Embryonic facial prominence (tissue), 1 donor: ENCODE data around the gene PPM1E.
"Not testable (repeated sequence)": the region's sequence is repeated elsewhere in the genome, so short reads cannot be mapped to it uniquely, and the experiment has no call there.

ENCODE experiments used
- DNase-seq: peaks from one replicate; pipeline ENCODE4 v3.0.0-alpha.2; 2016; ENCODE audit errors: extremely low spot score

PPM1E gene

DNA sequence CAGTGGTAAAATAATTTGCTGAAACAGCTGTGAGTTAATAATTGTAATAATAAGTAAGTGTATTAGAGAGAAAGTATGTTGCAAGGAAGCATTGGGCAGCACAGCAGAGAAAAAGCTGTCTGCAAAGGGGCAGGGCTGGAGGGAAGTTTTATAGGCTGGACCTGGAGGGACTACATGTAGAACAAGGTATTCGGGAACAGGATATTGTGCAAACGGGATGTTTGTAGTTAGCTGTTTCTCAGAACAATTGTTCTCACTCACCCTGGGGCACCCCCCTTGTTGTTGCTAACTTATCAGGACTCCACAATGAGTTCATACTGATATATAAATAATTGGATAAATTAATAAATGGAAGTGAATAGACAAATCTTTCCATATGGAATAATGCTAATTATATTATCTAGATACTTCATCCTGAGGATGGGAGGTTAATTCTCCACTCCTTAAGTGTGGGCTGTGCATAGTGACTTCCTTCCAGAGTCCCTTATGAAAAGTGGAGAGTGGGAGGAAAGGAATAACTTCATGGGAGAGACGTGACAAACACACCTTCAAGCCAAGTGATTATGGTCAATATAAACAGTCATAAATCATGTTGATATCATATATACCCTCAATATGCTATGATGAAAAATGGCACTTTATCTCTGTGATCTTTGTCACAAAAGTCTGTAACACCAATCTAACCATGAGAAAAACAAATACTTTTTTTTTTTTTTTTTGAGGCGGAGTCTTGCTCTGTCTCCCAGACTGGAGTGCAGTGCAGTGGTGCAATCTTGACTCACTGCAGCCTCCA lies 85.4 kb downstream of the PPM1E start:
- no peak for DNase-seq

DNA sequence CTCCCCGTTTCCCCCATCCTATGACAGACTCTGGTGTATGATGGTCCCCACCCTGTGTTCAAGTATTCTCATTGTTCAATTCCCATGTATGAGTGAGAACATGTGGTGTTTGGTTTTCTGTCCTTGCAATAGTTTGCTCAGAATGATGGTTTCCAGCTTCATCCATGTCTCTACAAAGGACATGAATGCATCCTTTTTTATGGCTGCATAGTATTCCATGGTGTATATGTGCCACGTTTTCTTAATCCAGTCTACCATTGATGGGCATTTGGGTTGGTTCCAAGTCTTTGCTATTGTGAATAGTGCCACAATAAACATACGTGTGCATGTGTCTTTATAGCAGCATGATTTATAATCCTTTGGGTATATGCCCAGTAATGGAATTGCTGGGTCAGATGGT lies 90.8 kb downstream of the PPM1E start:
- not testable (repeated sequence) for DNase-seq

DNA sequence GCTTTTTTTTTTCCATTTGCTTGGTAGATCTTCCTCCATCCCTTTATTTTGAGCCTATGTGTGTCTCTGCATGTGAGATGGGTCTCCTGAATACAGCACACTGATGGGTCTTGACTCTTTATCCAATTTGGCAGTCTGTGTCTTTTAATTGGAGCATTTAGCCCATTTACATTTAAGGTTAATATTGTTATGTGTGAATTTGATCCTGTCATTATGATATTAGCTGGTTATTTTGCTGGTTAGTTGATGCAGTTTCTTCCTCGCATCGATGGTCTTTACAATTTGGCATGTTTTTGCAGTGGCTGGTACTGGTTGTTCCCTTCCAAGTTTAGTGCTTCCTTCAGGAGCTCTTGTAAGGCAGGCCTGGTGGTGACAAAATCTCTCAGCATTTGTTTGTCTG lies 94.5 kb downstream of the PPM1E start:
- not testable (repeated sequence) for DNase-seq

DNA sequence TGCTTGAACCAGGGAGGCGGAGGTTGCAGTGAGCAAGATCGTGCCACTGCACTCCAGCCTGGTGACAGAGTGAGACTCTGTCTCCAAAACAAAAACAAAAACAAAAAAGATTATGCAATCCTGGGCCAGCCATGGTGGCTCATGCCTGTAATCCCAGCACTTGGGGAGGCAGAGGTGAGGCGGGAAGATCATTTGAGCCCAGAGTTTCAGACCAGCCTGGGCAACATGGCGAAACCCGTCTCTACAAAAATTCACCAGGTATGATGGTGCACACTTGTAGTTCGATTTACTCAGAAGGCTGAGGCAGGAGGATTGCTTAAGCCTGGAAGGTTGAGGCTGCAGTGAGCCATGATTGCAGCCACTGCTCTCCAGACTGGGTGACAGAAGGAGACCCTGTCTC lies 109.6 kb downstream of the PPM1E start:
- no peak for DNase-seq

DNA sequence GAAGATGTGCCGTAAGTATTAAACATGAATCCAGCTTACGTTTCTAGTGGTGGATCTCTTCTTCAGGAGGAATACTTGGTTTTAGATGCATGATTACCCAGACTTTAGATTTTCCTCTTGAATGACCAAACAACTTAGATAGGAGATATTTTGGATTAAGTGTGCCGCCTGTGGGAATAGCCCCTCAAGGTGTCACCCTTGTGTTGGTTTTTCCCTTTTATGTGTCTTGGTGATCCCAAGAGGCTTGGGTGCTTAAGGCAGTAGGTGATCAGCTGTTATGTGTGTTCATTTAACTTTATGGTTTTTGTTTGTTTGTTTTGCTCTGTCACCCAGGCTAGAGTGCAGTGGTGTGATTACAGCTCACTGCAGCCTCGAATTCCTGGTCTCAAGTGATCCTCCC lies 115.1 kb downstream of the PPM1E start:
- DNase-seq: no peak

DNA sequence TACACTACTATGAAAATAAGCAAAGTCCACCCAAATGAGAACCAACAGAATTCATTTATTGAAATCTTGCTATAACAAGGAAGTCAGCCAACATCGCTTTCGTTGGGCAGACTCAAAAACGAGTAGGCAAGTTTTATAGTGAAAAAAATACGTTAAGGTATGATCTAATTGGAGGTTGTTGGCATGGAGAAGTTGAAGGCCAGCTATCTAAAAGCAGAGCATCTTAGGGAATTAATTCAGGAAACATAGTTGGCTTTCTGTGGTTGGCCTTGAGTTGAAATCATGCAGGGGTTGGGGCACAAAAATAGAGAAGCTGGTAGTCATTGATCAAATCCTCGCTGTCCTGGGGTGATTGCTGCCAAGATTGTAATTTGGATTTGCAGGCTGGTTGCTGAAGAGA lies 118.3 kb downstream of the PPM1E start:
- DNase-seq: no peak

DNA sequence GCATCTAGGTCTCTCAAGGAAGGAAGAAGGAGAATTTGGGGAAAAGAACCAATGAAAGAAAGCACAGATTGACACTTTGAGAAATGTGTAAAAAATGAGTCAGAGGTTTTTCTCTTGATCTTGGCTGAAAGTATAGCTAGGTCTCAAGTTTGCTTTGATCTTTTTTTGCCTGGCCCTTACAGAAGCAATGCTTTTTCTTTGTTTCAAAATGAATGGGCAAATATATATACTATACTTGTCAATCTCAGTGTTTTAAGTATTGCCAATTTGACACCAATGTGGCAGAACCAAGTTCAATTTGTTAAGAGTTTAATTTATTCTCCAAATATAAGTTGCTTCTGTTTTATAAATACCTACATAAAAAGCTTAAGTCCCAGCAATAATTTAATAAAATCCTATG lies 119.6 kb downstream of the PPM1E start:
- no peak for DNase-seq

DNA sequence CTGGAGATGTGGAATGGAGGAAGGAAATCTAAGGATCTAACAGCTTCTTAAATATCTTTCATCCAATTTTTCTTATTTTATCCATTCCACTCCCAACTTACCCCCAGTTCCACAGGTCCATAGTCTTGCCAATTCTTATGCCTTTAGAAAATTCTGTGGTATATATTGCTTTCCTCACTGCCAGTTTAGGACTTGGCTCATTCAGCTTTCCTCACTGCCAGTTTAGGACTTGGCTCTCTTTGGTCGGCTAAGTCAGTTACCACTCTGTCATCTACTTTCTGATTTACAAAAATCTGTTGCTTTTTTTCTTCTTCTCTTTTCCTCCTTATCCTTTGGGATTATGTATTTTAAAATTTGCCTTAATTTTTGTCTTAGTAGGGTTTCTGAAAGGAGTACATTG lies 128.5 kb downstream of the PPM1E start:
- DNase-seq: no peak

DNA sequence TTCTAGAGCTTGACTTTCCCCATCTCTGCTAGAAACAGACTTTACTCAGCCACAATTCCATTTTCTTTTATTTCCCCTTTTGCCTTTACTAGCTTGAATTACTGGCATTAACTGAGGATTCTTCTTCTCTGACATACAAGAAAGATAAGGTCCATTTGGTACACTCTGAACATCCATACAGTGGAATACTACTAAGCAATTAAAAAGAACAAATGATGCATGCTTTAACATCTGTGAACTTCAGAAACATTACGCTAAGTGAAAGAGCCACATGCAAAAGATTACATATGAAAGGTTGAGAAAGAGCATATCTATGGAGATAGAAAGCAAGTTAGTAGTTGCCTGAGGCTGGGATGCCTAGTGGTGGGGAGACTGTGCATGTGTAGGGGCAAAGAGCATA lies 130.9 kb downstream of the PPM1E start:
- DNase-seq: no peak

DNA sequence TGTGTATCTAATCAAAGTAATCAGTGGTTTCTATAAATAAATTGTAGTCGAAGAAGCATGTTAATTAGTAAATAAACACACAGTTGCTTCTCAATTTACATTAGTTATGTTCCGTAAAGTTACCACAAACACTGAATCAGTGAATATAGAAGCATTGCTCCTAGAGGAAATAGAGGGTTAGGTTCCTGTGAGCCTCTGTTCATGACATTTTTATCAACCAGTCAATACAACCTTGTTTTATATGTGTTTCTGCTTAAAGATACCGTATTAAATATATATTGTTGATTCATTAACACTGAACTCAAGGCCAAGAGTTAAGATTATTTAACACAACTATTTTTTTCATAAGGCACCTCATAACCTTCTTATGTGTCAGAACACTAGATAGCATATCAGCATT lies 134.3 kb downstream of the PPM1E start:
- no peak for DNase-seq

DNA sequence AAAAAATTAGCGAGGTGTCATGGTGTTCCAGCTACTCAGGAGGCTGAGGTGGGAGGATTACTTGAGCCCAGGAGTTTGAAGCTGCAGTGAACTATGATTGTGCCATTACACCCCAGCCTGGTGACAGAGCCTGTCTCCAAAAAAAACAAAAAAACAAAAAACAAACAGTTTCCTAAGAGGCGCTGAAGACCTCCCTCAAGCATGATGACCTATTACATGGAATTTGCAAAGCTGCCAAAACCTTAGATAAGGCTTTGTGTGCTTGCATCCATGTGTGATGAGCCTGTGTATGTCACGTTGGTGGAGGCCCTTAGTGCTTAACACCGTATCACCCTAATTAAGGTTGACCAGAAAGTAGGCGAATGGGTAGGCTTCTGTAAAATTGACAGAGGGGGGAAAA lies 143.5 kb downstream of the PPM1E start:
- DNase-seq: no peak

DNA sequence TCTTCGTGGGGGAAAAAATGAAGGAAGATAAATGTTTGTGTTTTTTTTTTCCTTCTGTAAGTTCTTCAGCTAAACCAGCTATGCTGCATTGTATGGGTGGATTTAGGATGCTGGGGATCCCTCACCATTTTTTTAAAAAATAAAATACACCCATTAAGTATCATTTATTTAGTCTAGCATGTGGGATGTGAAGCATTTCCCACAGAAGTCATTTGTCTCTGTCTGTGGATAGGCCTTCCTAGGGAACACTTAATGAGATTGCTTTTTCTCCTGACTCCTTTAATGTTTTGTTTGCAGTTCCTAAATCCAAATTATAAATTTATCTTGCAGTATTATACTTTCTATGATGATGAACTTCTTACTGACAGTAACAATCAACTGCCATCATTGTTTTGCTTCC lies 146.7 kb downstream of the PPM1E start:
- no peak for DNase-seq

DNA sequence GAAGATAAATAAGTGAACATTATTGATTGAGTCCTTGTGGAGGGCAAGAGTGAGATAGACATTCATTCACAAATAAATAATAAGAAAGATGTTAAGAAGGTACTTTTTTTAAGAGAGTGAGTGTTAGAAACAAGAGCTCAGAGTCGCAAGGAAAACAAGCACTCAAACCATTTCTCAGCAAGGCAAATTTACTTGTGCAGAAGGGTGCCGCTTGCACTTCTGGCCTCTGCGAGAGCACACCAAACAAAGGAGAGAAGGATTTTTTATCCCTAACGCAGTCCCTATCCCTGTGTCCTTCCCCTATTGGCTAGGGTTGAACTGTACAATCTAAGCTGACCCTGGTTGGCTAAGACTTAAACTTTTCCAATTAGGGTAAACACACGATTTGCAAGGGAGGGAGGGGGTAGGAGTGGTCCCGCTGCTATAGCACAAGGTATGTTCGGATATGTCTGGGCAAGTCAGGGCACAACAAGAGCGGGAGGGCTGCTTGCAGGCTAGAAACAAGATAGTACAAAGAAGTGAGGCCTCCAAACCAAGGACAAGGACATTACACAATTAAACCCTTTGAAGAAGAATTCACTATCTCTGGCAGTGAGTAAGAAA lies 156.2 kb downstream of the PPM1E start:
- no peak for DNase-seq

DNA sequence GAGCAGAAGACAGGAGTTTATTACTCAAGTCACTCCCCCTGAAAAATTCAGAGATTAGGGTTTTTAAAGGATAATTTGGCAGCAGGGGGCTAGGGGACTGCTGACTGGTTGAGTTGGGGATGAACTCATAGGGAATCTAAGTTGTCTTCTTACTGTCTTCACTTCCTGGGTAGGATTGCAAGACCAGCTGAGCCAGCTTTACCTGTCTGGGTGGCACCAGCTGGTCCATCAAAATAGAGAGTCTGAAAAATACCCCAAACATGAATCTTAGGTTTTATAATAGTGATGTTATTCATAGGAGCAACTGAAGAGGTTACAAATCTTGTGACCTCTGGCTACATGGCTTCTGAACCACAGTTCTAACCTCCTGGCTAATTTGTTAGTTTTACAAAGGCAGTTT lies 157.9 kb downstream of the PPM1E start:
- DNase-seq: no peak

DNA sequence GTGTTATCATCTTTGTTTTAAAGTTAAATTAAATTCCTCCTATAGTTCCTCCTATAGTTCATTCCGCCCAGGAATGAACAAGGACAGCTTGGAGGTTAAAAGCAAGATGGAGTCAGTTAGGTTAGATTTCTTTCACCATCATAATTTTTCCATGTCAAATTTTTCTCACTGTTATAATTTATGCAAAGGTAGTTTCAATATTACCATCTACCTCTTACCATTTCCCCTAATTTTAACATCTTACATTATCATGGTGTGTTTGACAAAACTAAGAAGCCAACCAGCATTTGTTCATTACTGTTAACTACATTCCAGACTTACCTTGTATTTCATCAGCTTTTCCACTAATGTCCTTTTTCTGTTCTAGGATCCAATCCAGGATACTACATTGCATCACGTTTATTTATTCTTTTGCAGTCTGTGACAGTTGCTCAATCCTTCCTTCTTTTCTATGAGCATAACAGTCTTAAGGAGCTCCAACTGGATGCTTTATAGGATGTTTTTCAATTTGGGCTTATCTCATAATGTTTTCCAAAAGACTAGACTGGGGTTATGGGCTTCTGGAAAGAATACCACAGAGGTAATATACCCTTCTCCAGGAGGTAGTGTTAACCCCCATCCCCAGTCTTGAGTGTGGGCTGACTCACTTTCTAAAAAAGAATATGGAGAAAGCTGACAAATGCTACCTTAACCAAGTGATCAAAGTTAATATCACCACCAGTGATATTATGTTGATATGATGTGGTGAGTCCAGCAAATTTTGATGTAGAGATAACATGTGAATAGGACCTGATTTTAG lies 158.5 kb downstream of the PPM1E start:
- DNase-seq: no peak

DNA sequence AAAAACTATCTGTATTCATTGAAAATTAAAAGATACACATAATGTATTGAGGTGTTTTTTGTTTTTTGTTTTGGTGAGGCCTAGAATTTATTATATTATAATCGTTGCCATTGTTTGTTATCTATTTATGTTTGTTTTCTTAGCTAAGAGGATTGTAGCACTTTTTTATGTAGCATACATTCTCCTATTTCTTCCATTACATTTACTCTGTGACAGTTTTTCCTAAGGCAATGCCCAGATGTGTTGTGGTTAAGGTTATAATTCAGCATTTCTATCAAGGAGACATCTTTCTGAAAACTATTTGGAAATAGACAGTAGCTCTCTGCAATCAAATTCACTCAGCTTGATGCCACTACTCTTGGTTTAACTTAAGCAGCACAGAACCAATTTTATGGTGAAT lies 161.6 kb downstream of the PPM1E start:
- DNase-seq: no peak

DNA sequence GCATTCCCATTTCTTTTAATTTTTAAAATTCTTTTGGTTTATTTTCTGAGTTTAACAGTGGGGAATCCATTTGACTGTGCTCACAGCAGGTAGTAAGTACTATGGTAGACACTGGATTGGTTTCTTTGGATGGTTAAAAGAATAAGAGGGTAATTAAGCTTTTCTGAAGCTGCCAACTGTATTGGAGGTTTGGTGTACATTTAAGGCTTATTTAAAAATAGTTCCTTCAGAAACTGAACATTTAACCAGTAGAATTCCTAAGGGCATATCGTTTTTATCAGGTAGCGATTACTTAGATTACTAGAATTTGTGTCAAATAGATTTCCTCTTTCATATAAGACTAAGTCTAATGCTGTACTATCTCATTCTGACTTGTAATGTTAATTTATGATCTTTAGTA lies 162.4 kb downstream of the PPM1E start:
- no peak for DNase-seq

DNA sequence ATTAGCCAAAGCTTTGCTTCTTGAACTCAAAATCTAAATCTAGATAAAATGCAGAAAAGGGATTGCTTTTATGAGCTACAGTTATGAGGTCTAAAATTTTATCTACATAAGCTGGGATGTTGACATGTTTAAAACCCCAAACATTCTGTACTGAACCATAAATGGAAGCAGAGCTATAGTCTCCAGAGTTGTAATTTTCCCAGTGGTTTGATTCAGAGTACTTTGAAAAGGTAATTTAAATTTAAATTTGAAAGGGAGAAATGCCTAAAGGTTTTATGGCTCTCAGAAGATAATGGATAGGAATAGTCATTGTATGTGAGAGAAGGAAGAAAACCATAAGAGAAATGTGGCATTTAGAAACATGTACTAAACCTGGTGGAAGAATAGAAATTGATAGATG lies 163.2 kb downstream of the PPM1E start:
- DNase-seq: no peak

DNA sequence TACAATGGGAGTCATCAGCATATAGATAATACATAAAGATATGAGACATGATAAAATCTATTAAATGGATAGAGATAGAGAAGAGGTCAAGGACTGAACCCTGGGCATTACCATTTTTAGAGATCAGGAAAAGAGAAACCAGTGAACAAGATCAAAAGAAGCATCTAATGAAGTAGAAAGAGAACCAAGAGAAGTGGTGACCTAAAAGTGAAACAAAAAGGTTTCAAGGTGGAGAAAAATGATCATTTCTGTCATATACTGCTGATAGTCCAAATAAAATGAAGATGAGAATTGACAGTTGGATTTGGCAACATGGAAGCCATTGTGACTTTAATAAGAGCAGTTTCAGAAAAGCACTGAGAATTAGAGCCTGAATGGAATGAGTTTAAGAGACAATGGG lies 165.1 kb downstream of the PPM1E start:
- DNase-seq: no peak

DNA sequence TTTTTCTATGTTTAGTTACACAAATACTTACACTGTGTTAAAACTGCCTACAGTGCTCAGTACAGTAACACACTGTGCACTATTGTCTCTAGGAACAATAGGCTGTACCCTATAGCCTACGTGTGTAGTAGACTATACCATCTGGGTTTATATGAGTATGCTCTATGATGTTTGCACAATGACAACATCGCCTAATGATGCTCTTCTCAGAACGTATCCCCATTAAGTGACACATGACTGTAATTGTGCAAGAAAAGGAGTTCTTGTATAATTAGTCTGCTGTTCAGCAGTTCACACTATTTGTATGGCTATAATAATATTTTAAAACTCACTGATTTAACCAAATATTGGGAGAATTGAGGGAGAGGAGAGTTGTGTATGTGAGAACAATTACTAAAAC lies 177.3 kb downstream of the PPM1E start:
- no peak for DNase-seq

DNA sequence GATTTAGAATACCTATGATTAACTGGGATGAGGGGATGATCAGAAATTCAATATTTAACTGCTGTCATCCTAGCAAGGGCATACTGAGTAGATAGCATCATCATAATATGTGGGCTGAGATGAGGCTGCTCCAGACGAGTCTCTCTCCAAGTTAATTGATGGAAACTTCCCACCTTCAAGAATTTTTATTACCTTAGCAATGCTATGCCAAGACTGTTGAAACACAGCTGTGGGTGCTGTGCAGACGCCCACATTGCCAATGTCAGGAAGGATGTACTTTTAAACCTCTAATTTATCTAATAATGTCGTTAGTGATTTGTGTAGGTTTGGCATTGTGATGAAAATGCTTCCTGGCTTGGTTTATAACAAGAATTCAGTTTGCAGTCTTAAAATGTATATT lies 180.6 kb downstream of the PPM1E start:
- no peak for DNase-seq

DNA sequence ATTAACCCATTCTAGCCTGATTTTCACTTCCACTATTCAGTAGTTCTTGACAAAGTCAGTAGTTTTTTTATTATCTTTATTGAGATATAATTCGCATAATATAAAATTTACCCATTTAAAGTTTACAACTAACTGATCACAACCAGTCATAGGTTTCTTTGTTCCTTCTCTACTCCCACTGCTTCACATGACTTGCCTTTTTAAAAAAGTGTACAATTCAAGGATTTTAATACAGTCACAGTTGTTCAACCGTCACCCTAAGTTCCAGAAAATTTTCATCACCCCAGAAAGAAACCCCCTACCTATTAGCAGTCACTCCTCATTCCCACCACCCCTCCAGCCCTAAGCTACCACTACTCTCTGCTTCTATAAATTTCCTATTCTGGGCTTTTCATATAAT lies 188.5 kb downstream of the PPM1E start:
- no peak for DNase-seq

DNA sequence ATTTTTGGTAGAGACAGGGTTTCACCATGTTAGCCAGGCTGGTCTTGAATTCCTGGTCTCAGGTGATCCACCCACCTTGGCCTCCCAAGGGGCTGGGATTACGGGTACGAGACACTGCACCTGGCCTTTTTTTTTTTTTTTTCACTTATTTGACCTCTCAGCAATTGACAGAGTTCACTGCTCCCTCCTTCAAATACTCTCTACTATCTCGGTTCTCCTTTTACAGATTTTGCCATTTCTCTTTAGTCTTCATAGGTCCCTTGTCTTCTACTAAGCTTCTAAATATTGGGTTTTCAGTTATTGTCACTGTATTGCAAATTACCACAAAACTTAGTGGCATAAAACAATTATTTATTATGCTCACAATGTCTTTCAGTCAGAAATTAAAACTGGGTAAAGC lies 191.8 kb downstream of the PPM1E start:
- no peak for DNase-seq
